ENCODE measurements around the gene KLHL14.

Gene KLHL14

DNA sequence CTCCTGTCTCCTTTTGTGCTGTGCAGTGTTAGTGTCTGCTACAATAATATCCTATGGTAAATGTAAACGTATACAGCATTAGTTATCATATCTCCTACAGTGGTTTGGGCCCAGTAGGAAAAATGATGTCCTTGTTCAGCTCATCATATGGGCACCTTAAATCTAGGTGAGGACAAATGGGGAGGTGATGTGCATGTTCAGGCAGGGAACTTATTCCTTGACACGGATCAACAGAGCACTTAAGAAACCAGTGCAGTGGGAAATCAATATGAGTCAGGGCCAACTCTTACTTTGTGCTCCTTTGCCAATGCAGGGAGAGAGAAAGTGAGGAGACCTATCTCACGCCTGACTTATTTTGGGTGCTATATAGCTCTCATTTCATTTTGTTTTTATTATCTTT lies 76.4 kb downstream of the KLHL14 start:
- no peaks in the 10 kb centered on the region for H3K4me1 ChIP-seq (ENCODE audit: insufficient read depth, insufficient read length)
- TF ChIP-seq SUZ12 (IDR thresholded peaks at IDR 0.05; ENCODE audit: extremely low read depth, insufficient read depth, insufficient read length): no peak
- no peak for TF ChIP-seq YY1 (IDR thresholded peaks at IDR 0.05; ENCODE audit: insufficient read depth, insufficient read length)
- no peak for TF ChIP-seq ZNF274 (IDR thresholded peaks at IDR 0.05; ENCODE audit: low read depth, low read length)
- DNase-seq (ENCODE audit: low read depth, low spot score): no peak
- no peaks in the 10 kb centered on the region for H3K36me3 ChIP-seq (ENCODE audit: insufficient read depth, insufficient read length, low read length)
- no peak overlapping the region for H3K9ac ChIP-seq (ENCODE audit: insufficient read length, low read depth)
- H3K9me3 ChIP-seq (ENCODE audit: insufficient read depth, low read length): no peaks in the 10 kb centered on the region
- no peaks in the 10 kb centered on the region for H3K27me3 ChIP-seq (ENCODE audit: insufficient read depth, insufficient read length)
- H3K4me3 ChIP-seq (ENCODE audit: insufficient read length, low read depth): no peak overlapping the region

DNA sequence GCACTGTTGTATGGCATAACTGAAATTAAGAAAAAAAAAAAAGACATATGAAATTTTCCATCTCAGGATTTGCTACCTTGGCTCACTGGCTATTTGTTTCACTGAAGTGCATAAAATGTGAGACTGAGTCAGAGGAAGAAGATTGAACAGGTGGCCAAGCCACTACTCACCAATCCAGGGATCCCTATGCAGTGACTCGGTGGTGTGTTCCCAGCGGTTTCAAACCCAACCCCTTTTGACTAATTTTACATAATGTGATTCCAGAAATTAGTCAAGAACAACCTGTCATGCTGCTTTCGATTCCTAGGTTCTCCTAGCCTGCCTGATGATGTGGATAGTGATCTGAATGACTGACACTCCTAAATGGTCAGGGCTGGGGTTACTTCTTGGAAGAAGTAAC lies 77.3 kb downstream of the KLHL14 start:
- no peaks in the 10 kb centered on the region for H3K36me3 ChIP-seq (ENCODE audit: insufficient read depth, insufficient read length, low read length)
- H3K27me3 ChIP-seq (ENCODE audit: insufficient read depth, insufficient read length): no peaks in the 10 kb centered on the region
- no peak overlapping the region for H3K9ac ChIP-seq (ENCODE audit: insufficient read length, low read depth)
- TF ChIP-seq ZNF274 (IDR thresholded peaks at IDR 0.05; ENCODE audit: low read depth, low read length) (no peak), SUZ12 (IDR thresholded peaks at IDR 0.05; ENCODE audit: extremely low read depth, insufficient read depth, insufficient read length) (no peak), YY1 (IDR thresholded peaks at IDR 0.05; ENCODE audit: insufficient read depth, insufficient read length) (no peak)
- H3K4me1 ChIP-seq (ENCODE audit: insufficient read depth, insufficient read length): no peaks in the 10 kb centered on the region
- H3K9me3 ChIP-seq (ENCODE audit: insufficient read depth, low read length): no peaks in the 10 kb centered on the region
- no peak overlapping the region for H3K4me3 ChIP-seq (ENCODE audit: insufficient read length, low read depth)
- DNase-seq (ENCODE audit: low read depth, low spot score): no peak

DNA sequence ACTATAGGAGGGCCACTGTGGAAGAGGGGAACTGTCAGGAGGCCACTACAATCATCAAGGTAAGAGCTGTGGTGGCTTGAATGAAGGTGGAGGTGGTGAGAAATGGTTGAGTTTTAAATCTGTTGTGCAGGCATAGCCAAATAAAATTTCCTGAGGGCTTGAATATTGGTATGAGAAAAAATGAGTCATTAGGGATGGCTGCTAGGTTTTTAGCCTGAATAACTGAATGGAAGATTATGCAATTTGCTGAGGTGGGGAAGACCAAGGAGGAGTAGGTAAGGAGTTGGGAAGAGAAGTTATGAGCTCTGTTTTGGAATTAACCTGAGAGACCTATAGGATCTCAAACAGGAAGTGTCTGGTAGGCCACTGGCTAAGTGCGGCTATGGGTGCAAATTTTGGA lies 84.0 kb downstream of the KLHL14 start:
- H3K9ac ChIP-seq (ENCODE audit: insufficient read length, low read depth): no peak overlapping the region
- TF ChIP-seq ZNF274 (IDR thresholded peaks at IDR 0.05; ENCODE audit: low read depth, low read length): no peak
- TF ChIP-seq SUZ12 (IDR thresholded peaks at IDR 0.05; ENCODE audit: extremely low read depth, insufficient read depth, insufficient read length): no peak
- no peak for TF ChIP-seq YY1 (IDR thresholded peaks at IDR 0.05; ENCODE audit: insufficient read depth, insufficient read length)
- DNase-seq (ENCODE audit: low read depth, low spot score): no peak
- no peaks in the 10 kb centered on the region for H3K9me3 ChIP-seq (ENCODE audit: insufficient read depth, low read length)
- no peak overlapping the region for H3K4me3 ChIP-seq (ENCODE audit: insufficient read length, low read depth)
- no peaks in the 10 kb centered on the region for H3K4me1 ChIP-seq (ENCODE audit: insufficient read depth, insufficient read length)
- H3K36me3 ChIP-seq (ENCODE audit: insufficient read depth, insufficient read length, low read length): no peaks in the 10 kb centered on the region
- H3K27me3 ChIP-seq (ENCODE audit: insufficient read depth, insufficient read length): no peaks in the 10 kb centered on the region

DNA sequence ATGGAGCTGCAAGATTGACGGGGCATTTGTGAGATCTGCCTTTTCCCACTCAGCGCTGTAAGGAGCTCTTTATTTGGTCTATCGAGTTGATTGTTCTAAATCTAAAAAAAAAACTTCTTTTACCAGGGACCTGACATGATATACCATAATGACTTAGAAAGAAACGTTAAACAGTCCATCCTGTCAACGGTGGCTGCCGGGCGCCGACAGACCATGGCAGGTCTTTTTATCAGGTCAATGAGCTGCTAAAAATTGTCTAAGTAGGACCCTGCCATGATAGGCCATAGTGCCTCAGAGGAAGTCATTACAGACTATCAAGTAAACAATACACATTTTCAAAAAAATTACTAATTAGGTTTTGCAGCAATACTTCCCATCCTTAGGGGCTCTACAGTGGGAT lies 87.9 kb downstream of the KLHL14 start:
- TF ChIP-seq SUZ12 (IDR thresholded peaks at IDR 0.05; ENCODE audit: extremely low read depth, insufficient read depth, insufficient read length) (no peak), YY1 (IDR thresholded peaks at IDR 0.05; ENCODE audit: insufficient read depth, insufficient read length) (no peak), ZNF274 (IDR thresholded peaks at IDR 0.05; ENCODE audit: low read depth, low read length) (no peak)
- Histone ChIP-seq H3K4me3 (ENCODE audit: insufficient read length, low read depth) (no peak overlapping the region), H3K4me1 (ENCODE audit: insufficient read depth, insufficient read length) (no peaks in the 10 kb centered on the region), H3K9ac (ENCODE audit: insufficient read length, low read depth) (no peak overlapping the region), H3K36me3 (ENCODE audit: insufficient read depth, insufficient read length, low read length) (no peaks in the 10 kb centered on the region), H3K27me3 (ENCODE audit: insufficient read depth, insufficient read length) (no peaks in the 10 kb centered on the region), H3K9me3 (ENCODE audit: insufficient read depth, low read length) (no peaks in the 10 kb centered on the region)
- no peak for DNase-seq (ENCODE audit: low read depth, low spot score)

DNA sequence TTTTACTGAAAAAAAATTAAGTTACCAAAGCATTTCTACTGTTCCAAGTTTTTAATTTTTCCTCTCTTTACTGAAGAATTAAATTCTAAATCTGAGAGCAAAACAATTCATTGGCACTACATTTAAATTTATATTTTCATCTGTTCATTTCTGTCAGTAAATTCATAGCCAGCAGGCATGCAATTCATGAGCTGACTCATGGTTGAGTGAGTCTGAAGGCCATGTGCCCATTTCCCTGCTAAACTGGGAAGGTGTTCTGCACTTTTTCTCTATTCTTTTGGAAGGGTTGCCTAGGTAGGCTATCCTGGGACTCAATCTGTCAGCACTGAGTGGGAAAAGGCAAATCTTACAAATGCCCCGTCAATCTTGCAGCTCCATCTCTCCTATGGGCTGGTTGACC lies 88.7 kb downstream of the KLHL14 start:
- Histone ChIP-seq H3K4me3 (ENCODE audit: insufficient read length, low read depth) (no peak overlapping the region), H3K36me3 (ENCODE audit: insufficient read depth, insufficient read length, low read length) (no peaks in the 10 kb centered on the region), H3K4me1 (ENCODE audit: insufficient read depth, insufficient read length) (no peaks in the 10 kb centered on the region), H3K27me3 (ENCODE audit: insufficient read depth, insufficient read length) (no peaks in the 10 kb centered on the region), H3K9ac (ENCODE audit: insufficient read length, low read depth) (no peak overlapping the region), H3K9me3 (ENCODE audit: insufficient read depth, low read length) (no peaks in the 10 kb centered on the region)
- TF ChIP-seq SUZ12 (IDR thresholded peaks at IDR 0.05; ENCODE audit: extremely low read depth, insufficient read depth, insufficient read length) (no peak), YY1 (IDR thresholded peaks at IDR 0.05; ENCODE audit: insufficient read depth, insufficient read length) (no peak), ZNF274 (IDR thresholded peaks at IDR 0.05; ENCODE audit: low read depth, low read length) (no peak)
- DNase-seq (ENCODE audit: low read depth, low spot score): no peak

DNA sequence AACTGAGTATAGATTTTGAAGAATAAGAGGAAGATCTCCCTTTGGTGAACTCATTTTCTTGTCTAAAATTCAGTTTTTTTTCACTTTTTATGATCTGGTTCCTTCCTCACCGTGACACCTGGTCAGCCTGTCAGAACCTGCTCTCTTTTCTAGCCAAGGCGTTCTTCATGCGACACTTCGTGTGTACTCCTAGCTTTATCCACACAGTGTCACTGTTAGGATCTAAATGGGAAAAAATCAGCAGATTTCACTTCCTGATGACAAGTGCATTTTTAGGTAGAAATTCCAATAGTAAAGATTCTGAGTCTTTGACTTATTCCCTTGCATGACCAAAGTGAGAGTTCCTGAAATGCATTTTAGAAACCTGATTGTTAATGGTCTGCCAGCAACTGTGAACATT lies 89.8 kb downstream of the KLHL14 start:
- no peaks in the 10 kb centered on the region for H3K9me3 ChIP-seq (ENCODE audit: insufficient read depth, low read length)
- TF ChIP-seq YY1 (IDR thresholded peaks at IDR 0.05; ENCODE audit: insufficient read depth, insufficient read length): no peak
- TF ChIP-seq ZNF274 (IDR thresholded peaks at IDR 0.05; ENCODE audit: low read depth, low read length): no peak
- TF ChIP-seq SUZ12 (IDR thresholded peaks at IDR 0.05; ENCODE audit: extremely low read depth, insufficient read depth, insufficient read length): no peak
- no peak overlapping the region for H3K9ac ChIP-seq (ENCODE audit: insufficient read length, low read depth)
- no peaks in the 10 kb centered on the region for H3K4me1 ChIP-seq (ENCODE audit: insufficient read depth, insufficient read length)
- H3K27me3 ChIP-seq (ENCODE audit: insufficient read depth, insufficient read length): no peaks in the 10 kb centered on the region
- DNase-seq (ENCODE audit: low read depth, low spot score): no peak
- no peak overlapping the region for H3K4me3 ChIP-seq (ENCODE audit: insufficient read length, low read depth)
- H3K36me3 ChIP-seq (ENCODE audit: insufficient read depth, insufficient read length, low read length): no peaks in the 10 kb centered on the region

DNA sequence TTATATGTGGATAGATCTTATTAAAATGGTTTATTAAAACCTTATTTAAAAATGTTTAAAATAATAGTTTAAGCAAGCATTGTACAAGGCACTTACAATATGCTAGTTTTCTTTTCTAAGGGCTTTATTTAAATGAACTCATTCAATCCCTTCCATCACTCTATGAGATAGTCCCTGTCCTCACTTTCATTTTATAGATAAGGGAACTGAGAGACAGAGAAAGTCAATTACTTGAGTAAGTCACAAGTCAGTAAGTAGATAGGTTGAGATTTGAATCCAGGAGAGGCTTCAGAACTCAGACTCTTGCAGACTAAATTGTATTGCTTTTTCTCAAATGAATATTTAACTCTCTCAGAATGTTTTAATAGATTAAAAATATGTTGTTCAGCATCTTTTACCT lies 95.2 kb downstream of the KLHL14 start:
- Histone ChIP-seq H3K27me3 (ENCODE audit: insufficient read depth, insufficient read length) (no peaks in the 10 kb centered on the region), H3K36me3 (ENCODE audit: insufficient read depth, insufficient read length, low read length) (no peaks in the 10 kb centered on the region), H3K4me1 (ENCODE audit: insufficient read depth, insufficient read length) (no peaks in the 10 kb centered on the region), H3K9me3 (ENCODE audit: insufficient read depth, low read length) (no peaks in the 10 kb centered on the region), H3K9ac (ENCODE audit: insufficient read length, low read depth) (no peak overlapping the region), H3K4me3 (ENCODE audit: insufficient read length, low read depth) (no peak overlapping the region)
- TF ChIP-seq SUZ12 (IDR thresholded peaks at IDR 0.05; ENCODE audit: extremely low read depth, insufficient read depth, insufficient read length): no peak
- TF ChIP-seq YY1 (IDR thresholded peaks at IDR 0.05; ENCODE audit: insufficient read depth, insufficient read length): no peak
- TF ChIP-seq ZNF274 (IDR thresholded peaks at IDR 0.05; ENCODE audit: low read depth, low read length): no peak
- no peak for DNase-seq (ENCODE audit: low read depth, low spot score)

DNA sequence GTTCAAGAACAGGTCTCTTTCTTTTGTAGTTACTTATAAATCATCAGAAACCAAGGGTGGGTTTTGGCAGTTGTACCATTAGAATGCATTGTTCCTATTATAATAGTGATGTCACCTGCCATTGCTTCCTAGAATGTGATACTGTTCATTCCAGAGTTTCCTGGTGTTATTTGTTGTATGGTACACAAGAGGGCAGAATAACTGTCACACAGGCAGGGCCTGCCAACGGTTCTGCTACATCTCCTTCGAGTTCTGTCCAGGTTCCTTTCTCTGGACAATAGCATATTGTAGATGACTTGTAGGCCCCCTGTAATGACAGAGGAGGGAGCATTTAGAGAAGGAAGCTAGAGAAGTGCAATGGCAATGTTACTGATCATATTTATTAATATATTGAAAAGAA lies 98.3 kb downstream of the KLHL14 start:
- H3K4me3 ChIP-seq (ENCODE audit: insufficient read length, low read depth): no peak overlapping the region
- H3K27me3 ChIP-seq (ENCODE audit: insufficient read depth, insufficient read length): no peaks in the 10 kb centered on the region
- no peak overlapping the region for H3K9ac ChIP-seq (ENCODE audit: insufficient read length, low read depth)
- TF ChIP-seq YY1 (IDR thresholded peaks at IDR 0.05; ENCODE audit: insufficient read depth, insufficient read length): no peak
- TF ChIP-seq SUZ12 (IDR thresholded peaks at IDR 0.05; ENCODE audit: extremely low read depth, insufficient read depth, insufficient read length): no peak
- no peak for TF ChIP-seq ZNF274 (IDR thresholded peaks at IDR 0.05; ENCODE audit: low read depth, low read length)
- H3K4me1 ChIP-seq (ENCODE audit: insufficient read depth, insufficient read length): no peaks in the 10 kb centered on the region
- DNase-seq (ENCODE audit: low read depth, low spot score): no peak
- no peaks in the 10 kb centered on the region for H3K36me3 ChIP-seq (ENCODE audit: insufficient read depth, insufficient read length, low read length)
- no peaks in the 10 kb centered on the region for H3K9me3 ChIP-seq (ENCODE audit: insufficient read depth, low read length)
